NCI-H1436 (cell line): ENCODE measurements around the gene ANO5.
A peak's percentile ranks its signal among the peaks of the same experiment; 100 is the strongest.
"Not testable (repeated sequence)": the region's sequence is repeated elsewhere in the genome, so short reads cannot be mapped to it uniquely, and the experiment has no call there.

Experiments
- DNase-seq: peaks from one replicate; lab custom pipeline; 2025; lab: John Stamatoyannopoulos, UW

Gene ANO5

GRCh38 chr11:22203281-22203680, 10.4 kb downstream of the ANO5 start:
- DNase-seq = no peak

GRCh38 chr11:22207162-22207561, 14.3 kb downstream of the ANO5 start:
- no peak for DNase-seq

- no peak for DNase-seq
Measured at GRCh38 chr11:22208151-22208858, 15.4 kb downstream of the ANO5 start.

DNA sequence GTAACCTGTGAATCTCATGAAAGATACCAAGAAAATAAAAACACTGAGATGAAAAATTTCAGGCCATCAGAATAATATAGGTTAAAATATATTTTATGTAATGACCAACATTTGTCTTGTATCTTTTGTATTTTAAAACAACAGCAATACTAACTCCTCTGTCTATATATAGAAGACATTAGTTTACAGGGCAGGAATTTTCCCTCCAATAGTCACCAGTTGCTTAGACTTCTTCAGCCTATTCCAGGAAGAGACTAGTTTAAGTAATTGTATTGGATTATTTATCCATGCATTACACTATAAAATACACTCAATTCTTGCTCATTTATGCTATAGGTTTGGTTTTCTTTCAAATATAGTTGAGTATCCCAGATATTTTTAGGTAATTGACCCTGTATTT, 24.1 kb downstream of the ANO5 start:
- DNase-seq = no peak

DNA sequence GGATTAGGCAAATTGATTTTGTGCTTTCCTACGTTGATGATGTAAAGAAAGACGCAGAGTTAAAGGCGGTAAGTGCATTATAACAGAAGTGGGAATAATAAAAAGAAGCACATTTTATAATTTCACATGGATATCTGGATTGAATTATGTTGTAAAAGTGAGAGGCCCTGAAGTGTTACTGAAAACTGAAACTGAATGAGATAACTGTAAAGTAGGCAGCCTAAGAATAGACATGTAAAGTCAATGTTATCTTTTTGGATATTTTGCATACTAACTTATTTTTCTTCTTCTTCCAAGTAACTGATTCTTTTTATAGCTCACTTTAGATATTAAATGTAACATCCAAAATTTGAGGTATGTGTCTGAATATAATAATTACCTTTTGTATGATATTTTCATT, 28.3 kb downstream of the ANO5 start:
- no peak for DNase-seq

GRCh38 chr11:22225190-22225589, 32.3 kb downstream of the ANO5 start:
- DNase-seq = no peak

GRCh38 chr11:22234743-22235142, 41.9 kb downstream of the ANO5 start:
- no peak for DNase-seq

GRCh38 chr11:22244986-22245592, 52.2 kb downstream of the ANO5 start:
- DNase-seq = peak; percentile 2

DNA sequence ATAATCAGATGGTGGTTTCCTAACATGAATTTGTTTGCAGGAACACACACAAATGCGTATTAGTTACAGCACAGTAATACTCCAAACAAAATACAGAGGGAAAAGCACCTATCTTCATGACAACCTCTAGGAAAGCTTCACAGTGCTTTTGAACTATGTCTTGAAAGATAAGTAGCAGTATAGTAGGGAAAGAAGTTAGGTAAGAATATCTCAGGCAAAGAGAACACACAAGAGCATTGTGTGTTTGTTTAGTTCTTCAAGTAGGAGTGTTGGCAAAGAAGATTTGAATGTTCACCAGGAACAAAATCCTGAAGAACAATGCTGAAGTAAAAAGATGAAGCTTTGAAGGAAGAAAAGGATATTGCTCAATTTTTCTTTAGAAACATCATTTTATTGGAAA, 54.1 kb downstream of the ANO5 start:
- no peak for DNase-seq

- no peak for DNase-seq
Measured at GRCh38 chr11:22249871-22250270, 57.0 kb downstream of the ANO5 start.

DNA sequence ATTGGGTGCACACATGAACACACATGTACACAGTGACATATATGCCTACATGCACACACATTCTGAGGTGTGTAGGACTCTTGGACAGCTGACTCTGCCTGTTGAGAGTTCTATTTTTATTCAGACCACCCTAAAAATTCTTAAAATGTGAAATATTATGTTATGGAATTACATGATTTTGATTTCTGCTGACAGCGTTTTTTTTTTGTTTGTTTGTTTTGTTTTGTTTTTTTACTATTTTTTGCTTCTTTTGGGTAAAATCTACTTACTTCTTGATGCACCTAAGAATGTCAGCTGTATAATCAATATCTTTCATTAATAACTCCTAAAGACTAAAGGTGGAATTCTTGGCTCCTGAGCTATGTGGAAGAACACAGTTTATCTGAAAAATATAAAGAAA, 64.0 kb downstream of the ANO5 start:
- DNase-seq = no peak

DNA sequence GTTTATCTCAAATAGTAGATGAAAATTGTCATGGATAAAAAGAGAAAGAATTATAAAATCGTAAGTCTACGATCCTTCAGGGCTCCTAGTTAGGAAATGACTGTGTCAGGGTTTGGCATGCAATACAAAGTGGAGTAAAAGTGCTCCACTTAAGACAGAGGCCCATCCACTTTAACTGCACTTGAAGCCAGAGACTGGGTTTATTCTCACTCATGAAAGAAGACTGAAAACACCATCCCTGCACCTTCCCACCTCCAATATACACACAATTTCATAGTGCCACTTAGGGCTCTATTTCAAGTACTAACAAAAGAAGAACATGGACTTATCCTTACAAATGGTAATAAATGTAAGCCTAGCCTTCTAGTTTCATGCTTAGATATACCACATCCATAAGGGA, 70.7 kb downstream of the ANO5 start:
- no peak for DNase-seq

- not testable (repeated sequence) for DNase-seq
Measured at GRCh38 chr11:22268983-22269624, 76.2 kb downstream of the ANO5 start.

DNA sequence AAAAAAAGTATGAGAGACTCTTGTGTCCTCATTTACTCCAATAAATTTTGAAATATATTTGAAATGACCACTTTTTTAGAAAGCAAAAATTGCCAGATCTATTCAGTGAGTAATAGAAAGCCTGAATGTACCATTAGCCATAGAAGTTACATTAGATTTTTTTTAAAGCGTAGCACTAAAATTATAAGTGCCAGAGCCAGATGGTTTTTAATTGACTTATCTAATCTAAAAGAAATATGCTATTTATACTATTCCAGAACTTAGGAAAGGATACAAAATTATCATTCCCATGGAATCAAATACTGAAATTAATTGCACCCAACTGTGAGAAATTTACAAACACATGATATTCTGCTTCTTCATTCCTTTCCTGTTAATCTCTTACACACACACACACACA, 80.9 kb downstream of the ANO5 start:
- DNase-seq = no peak

GRCh38 chr11:22275600-22275999, 82.7 kb downstream of the ANO5 start:
- DNase-seq = no peak

DNA sequence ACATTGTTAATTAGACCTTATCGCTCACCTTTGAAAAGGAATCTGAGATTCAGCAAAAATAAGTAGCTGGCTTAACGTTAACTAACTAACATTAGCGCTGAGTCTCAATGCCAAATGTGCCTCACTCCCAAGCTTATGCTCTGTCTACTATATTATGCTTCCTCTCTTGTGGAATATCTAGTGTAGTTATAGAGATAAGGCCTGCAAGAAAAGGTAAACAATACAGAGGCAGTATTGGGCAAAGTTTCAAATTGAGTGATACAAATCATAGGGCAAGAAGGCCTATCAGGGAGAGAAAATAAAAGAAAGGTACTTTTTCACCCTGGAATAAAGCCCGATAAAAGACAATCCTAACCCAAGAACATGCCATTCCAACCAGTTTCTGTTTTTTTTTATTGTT, 83.7 kb downstream of the ANO5 start:
- DNase-seq = no peak

DNA sequence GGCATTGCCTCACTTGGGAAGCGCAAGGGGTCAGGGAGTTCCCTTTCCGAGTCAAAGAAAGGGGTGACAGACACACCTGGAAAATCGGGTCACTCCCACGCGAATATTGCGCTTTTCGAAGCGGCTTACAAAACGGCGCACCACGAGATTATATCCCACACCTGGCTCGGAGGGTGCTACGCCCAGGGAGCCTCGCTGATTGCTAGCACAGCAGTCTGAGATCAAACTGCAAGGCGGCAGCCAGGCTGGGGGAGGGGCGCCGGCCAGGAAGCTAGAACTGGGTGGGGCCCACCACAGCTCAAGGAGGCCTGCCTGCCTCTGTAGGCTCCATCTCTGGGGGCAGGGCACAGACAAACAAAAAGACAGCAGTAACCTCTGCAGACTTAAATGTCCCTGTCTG, 92.1 kb downstream of the ANO5 start:
- DNase-seq = not testable (repeated sequence)

DNA sequence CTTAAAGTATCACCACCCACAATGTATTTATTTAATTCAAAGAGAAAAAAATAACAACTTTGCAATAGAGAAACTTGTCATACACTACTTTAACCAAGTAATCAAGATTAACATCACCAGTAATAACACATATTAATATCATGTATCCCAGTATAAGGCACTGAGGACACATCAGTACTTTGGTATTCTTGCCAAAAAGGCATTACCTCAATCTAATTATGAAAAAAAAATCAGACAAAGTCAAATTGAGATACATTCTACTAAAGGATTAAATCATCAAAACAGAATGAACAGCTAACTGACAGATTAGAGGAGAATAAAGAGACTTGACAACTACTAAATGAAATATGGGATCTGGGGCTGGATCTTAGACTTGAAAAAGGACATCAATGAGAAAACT, 109.5 kb downstream of the ANO5 start:
- DNase-seq = no peak

GRCh38 chr11:22304337-22304961, 111.6 kb downstream of the ANO5 start:
- peak; percentile 1 for DNase-seq

GRCh38 chr11:22317656-22318055, 124.8 kb downstream of the ANO5 start:
- DNase-seq = no peak

GRCh38 chr11:22331771-22332170, 138.9 kb downstream of the ANO5 start:
- no peak for DNase-seq
